HG02571 (cell line): ENCODE results near the gene KRT27.
"Not testable (repeated sequence)": the region's sequence is repeated elsewhere in the genome, so short reads cannot be mapped to it uniquely, and the experiment has no call there.

Experiments
- ATAC-seq: cut with Tn5 transposase; IDR thresholded peaks from one replicate; pipeline ENCODE4 v1.9.1; 2021; ENCODE audit warnings: mild to moderate bottlenecking, moderate library complexity; ENCODE audit not compliant: unreplicated experiment

KRT27 gene

GRCh38 chr17:40760105-40761016 is 22.0 kb downstream of the KRT27 start:
- no peak for ATAC-seq

- no peak for ATAC-seq
Observed at GRCh38 chr17:40755231-40755630, 27.1 kb downstream of the KRT27 start, which contains the start of gene KRT25. Gene KRT25, minus strand, starts transcription at chr17:40755331. Its CDS starts 60 bp downstream, at chr17:40755271.

- ATAC-seq, result no peak
Observed at GRCh38 chr17:40753804-40754203, 28.5 kb downstream of the KRT27 start.

- ATAC-seq, result no peak
Observed at GRCh38 chr17:40751065-40751464, 31.3 kb downstream of the KRT27 start.

GRCh38 chr17:40750391-40750790 is 32.0 kb downstream of the KRT27 start:
- ATAC-seq, result no peak

- ATAC-seq, result not testable (repeated sequence)
Observed at GRCh38 chr17:40748666-40749065, 33.7 kb downstream of the KRT27 start.

- no peak for ATAC-seq
Observed at GRCh38 chr17:40738553-40738952, 43.8 kb downstream of the KRT27 start.

GRCh38 chr17:40735016-40735415 is 47.3 kb downstream of the KRT27 start:
- ATAC-seq, result no peak

- no peak for ATAC-seq
Observed at GRCh38 chr17:40734018-40734417, 48.3 kb downstream of the KRT27 start.

- no peak for ATAC-seq
Observed at GRCh38 chr17:40730970-40731369, 51.4 kb downstream of the KRT27 start.

GRCh38 chr17:40727447-40728231 is 54.7 kb downstream of the KRT27 start:
- ATAC-seq, result no peak

- no peak for ATAC-seq
Observed at GRCh38 chr17:40726919-40727318, 55.4 kb downstream of the KRT27 start.
